Activated naive CD4-positive, alpha-beta T cell treated with anti-CD3 and anti-CD28 coated beads, Interleukin-2, amount 50 U/mL, for 24 hours (primary cell): ENCODE data around the gene RALGPS1.

Source experiments
- H3K27ac Mint-ChIP-seq: one replicate; pipeline ENCODE4 v1.8.0; 2021; ENCODE audit warnings: mild to moderate bottlenecking, mixed read lengths
- H3K27me3 Mint-ChIP-seq: one replicate; pipeline ENCODE4 v1.8.0; 2021; ENCODE audit warnings: mixed read lengths
- H3K36me3 Mint-ChIP-seq: one replicate; pipeline ENCODE4 v1.8.0; 2021; ENCODE audit warnings: mixed read lengths
- H3K4me1 Mint-ChIP-seq: one replicate; pipeline ENCODE4 v1.8.0; 2021; ENCODE audit warnings: mixed read lengths
- H3K4me3 Mint-ChIP-seq: one replicate; pipeline ENCODE4 v1.8.0; 2021; ENCODE audit warnings: mild to moderate bottlenecking, mixed read lengths
- H3K9me3 Mint-ChIP-seq: one replicate; pipeline ENCODE4 v1.8.0; 2021; ENCODE audit warnings: mixed read lengths

RALGPS1 gene

GRCh38 chr9:127088724-127089615, 174.4 kb downstream of the RALGPS1 start:
- peaks cover 4% of the 10 kb centered on the region for H3K36me3 Mint-ChIP-seq
- no peaks in the 10 kb centered on the region for H3K27me3 Mint-ChIP-seq
- H3K9me3 Mint-ChIP-seq: no peaks in the 10 kb centered on the region
- no peak overlapping the region for H3K4me3 Mint-ChIP-seq
- H3K4me1 Mint-ChIP-seq: peaks cover 12% of the 10 kb centered on the region
- no peak overlapping the region for H3K27ac Mint-ChIP-seq

- no peak overlapping the region for H3K27ac Mint-ChIP-seq
- H3K36me3 Mint-ChIP-seq: peaks cover 4% of the 10 kb centered on the region
- no peaks in the 10 kb centered on the region for H3K27me3 Mint-ChIP-seq
- H3K4me1 Mint-ChIP-seq: peaks cover 8% of the 10 kb centered on the region
- H3K4me3 Mint-ChIP-seq: no peak overlapping the region
- H3K9me3 Mint-ChIP-seq: no peaks in the 10 kb centered on the region
Observed at GRCh38 chr9:127089631-127090081, 175.1 kb downstream of the RALGPS1 start.

GRCh38 chr9:127090341-127090985, 175.9 kb downstream of the RALGPS1 start:
- H3K27me3 Mint-ChIP-seq: no peaks in the 10 kb centered on the region
- H3K4me1 Mint-ChIP-seq: peaks cover 1% of the 10 kb centered on the region
- no peak overlapping the region for H3K27ac Mint-ChIP-seq
- H3K36me3 Mint-ChIP-seq: peaks cover 4% of the 10 kb centered on the region
- H3K9me3 Mint-ChIP-seq: no peaks in the 10 kb centered on the region
- no peak overlapping the region for H3K4me3 Mint-ChIP-seq

GRCh38 chr9:127091526-127091925, 176.9 kb downstream of the RALGPS1 start:
- no peaks in the 10 kb centered on the region for H3K9me3 Mint-ChIP-seq
- H3K27ac Mint-ChIP-seq: no peak overlapping the region
- H3K36me3 Mint-ChIP-seq: peaks cover 4% of the 10 kb centered on the region
- H3K4me1 Mint-ChIP-seq: no peaks in the 10 kb centered on the region
- H3K27me3 Mint-ChIP-seq: no peaks in the 10 kb centered on the region
- no peak overlapping the region for H3K4me3 Mint-ChIP-seq

GRCh38 chr9:127092041-127092608, 177.5 kb downstream of the RALGPS1 start:
- Mint-ChIP-seq H3K9me3 (no peaks in the 10 kb centered on the region), H3K27ac (no peak overlapping the region), H3K36me3 (peaks cover 2% of the 10 kb centered on the region), H3K4me1 (no peaks in the 10 kb centered on the region), H3K4me3 (no peak overlapping the region), H3K27me3 (no peaks in the 10 kb centered on the region)

- Mint-ChIP-seq H3K4me3 (no peak overlapping the region), H3K27ac (no peak overlapping the region), H3K36me3 (peaks cover 1% of the 10 kb centered on the region), H3K27me3 (no peaks in the 10 kb centered on the region), H3K4me1 (no peaks in the 10 kb centered on the region), H3K9me3 (no peaks in the 10 kb centered on the region)
Observed at GRCh38 chr9:127093319-127094020, 178.9 kb downstream of the RALGPS1 start.

- no peak overlapping the region for H3K4me3 Mint-ChIP-seq
- H3K27ac Mint-ChIP-seq: no peak overlapping the region
- H3K9me3 Mint-ChIP-seq: no peaks in the 10 kb centered on the region
- H3K36me3 Mint-ChIP-seq: no peaks in the 10 kb centered on the region
- H3K27me3 Mint-ChIP-seq: no peaks in the 10 kb centered on the region
- no peaks in the 10 kb centered on the region for H3K4me1 Mint-ChIP-seq
Observed at GRCh38 chr9:127095411-127095810, 180.8 kb downstream of the RALGPS1 start.

- H3K4me1 Mint-ChIP-seq: no peaks in the 10 kb centered on the region
- no peaks in the 10 kb centered on the region for H3K27me3 Mint-ChIP-seq
- H3K36me3 Mint-ChIP-seq: no peaks in the 10 kb centered on the region
- no peak overlapping the region for H3K27ac Mint-ChIP-seq
- H3K4me3 Mint-ChIP-seq: no peak overlapping the region
- H3K9me3 Mint-ChIP-seq: no peaks in the 10 kb centered on the region
Observed at GRCh38 chr9:127096208-127096607, 181.6 kb downstream of the RALGPS1 start.

- Mint-ChIP-seq H3K27ac (no peak overlapping the region), H3K36me3 (no peaks in the 10 kb centered on the region), H3K4me1 (no peaks in the 10 kb centered on the region), H3K4me3 (no peak overlapping the region), H3K9me3 (no peaks in the 10 kb centered on the region), H3K27me3 (no peaks in the 10 kb centered on the region)
Observed at GRCh38 chr9:127097683-127098082, 183.1 kb downstream of the RALGPS1 start.

- H3K9me3 Mint-ChIP-seq: no peaks in the 10 kb centered on the region
- H3K27me3 Mint-ChIP-seq: no peaks in the 10 kb centered on the region
- H3K27ac Mint-ChIP-seq: no peak overlapping the region
- H3K4me3 Mint-ChIP-seq: no peak overlapping the region
- H3K36me3 Mint-ChIP-seq: no peaks in the 10 kb centered on the region
- H3K4me1 Mint-ChIP-seq: no peaks in the 10 kb centered on the region
Observed at GRCh38 chr9:127098916-127099553, 184.5 kb downstream of the RALGPS1 start.

GRCh38 chr9:127099664-127100063, 185.1 kb downstream of the RALGPS1 start:
- Mint-ChIP-seq H3K27ac (no peak overlapping the region), H3K4me1 (no peaks in the 10 kb centered on the region), H3K9me3 (no peaks in the 10 kb centered on the region), H3K36me3 (no peaks in the 10 kb centered on the region), H3K27me3 (no peaks in the 10 kb centered on the region), H3K4me3 (no peak overlapping the region)

GRCh38 chr9:127102176-127102575, 187.6 kb downstream of the RALGPS1 start:
- H3K9me3 Mint-ChIP-seq: no peaks in the 10 kb centered on the region

GRCh38 chr9:127102788-127103187, 188.2 kb downstream of the RALGPS1 start:
- Mint-ChIP-seq H3K4me3 (no peak overlapping the region), H3K27ac (no peak overlapping the region), H3K4me1 (no peaks in the 10 kb centered on the region), H3K36me3 (no peaks in the 10 kb centered on the region), H3K9me3 (no peaks in the 10 kb centered on the region), H3K27me3 (no peaks in the 10 kb centered on the region)

More at GRCh38 chr9:127102176-127102575, 187.6 kb downstream of the RALGPS1 start:
- Mint-ChIP-seq H3K27ac (no peak overlapping the region), H3K4me1 (no peaks in the 10 kb centered on the region), H3K4me3 (no peak overlapping the region), H3K36me3 (no peaks in the 10 kb centered on the region), H3K27me3 (no peaks in the 10 kb centered on the region)

GRCh38 chr9:127104581-127105311, 190.2 kb downstream of the RALGPS1 start:
- no peaks in the 10 kb centered on the region for H3K36me3 Mint-ChIP-seq
- H3K27ac Mint-ChIP-seq: no peak overlapping the region
- H3K27me3 Mint-ChIP-seq: no peaks in the 10 kb centered on the region
- no peaks in the 10 kb centered on the region for H3K9me3 Mint-ChIP-seq
- H3K4me1 Mint-ChIP-seq: no peaks in the 10 kb centered on the region
- no peak overlapping the region for H3K4me3 Mint-ChIP-seq
